H9 (cell line): ENCODE results near the gene PRRX2. TPM values are rescaled to one million over a fixed set of nuclear protein-coding genes. Genes with fewer than 3 reads are reported as not detected.

Experiments used
- DNase-seq: peaks from one replicate; pipeline ENCODE4 v3.0.0-alpha.2; 2017
- H2AFZ ChIP-seq: one replicate; pipeline ENCODE4 v1.6.1; 2013; ENCODE audit warnings: mild to moderate bottlenecking, low read length, control low read depth, moderate library complexity
- H2AK5ac ChIP-seq: 2 replicates; pipeline ENCODE4 v1.6.1; 2013; ENCODE audit warnings: low read length, control low read depth, mixed read lengths; ENCODE audit not compliant: insufficient read length
- H2BK120ac ChIP-seq: one replicate; pipeline ENCODE4 v1.6.1; 2013; ENCODE audit warnings: low read depth, mild to moderate bottlenecking, low read length, control low read depth, inconsistent platforms; ENCODE audit not compliant: poor library complexity, severe bottlenecking
- H2BK12ac ChIP-seq: 2 replicates; pipeline ENCODE4 v1.6.1; 2013; ENCODE audit warnings: low read length, control low read depth, mixed read lengths, low read depth; ENCODE audit not compliant: insufficient read length
- H2BK15ac ChIP-seq: 2 replicates; pipeline ENCODE4 v1.6.1; 2013; ENCODE audit warnings: low read depth, low read length, control low read depth
- H2BK20ac ChIP-seq: one replicate; pipeline ENCODE4 v1.6.1; 2013; ENCODE audit warnings: low read depth, mild to moderate bottlenecking, low read length, control low read depth, inconsistent platforms; ENCODE audit not compliant: poor library complexity, severe bottlenecking
- H2BK5ac ChIP-seq: 2 replicates; pipeline ENCODE4 v1.6.1; 2013; ENCODE audit warnings: low read length, control low read depth, mixed read lengths; ENCODE audit not compliant: insufficient read length
- H3K14ac ChIP-seq: 2 replicates; pipeline ENCODE4 v1.6.1; 2013; ENCODE audit warnings: low read length, control low read depth; ENCODE audit not compliant: insufficient read depth
- H3K18ac ChIP-seq: 2 replicates; pipeline ENCODE4 v1.6.1; 2013; ENCODE audit warnings: low read depth, mild to moderate bottlenecking, mixed read lengths, low read length, control low read depth; ENCODE audit not compliant: insufficient read length
- H3K23ac ChIP-seq: 2 replicates; pipeline ENCODE4 v1.6.1; 2013; ENCODE audit warnings: low read length, control low read depth, mixed read lengths, low read depth; ENCODE audit not compliant: insufficient read length
- H3K23me2 ChIP-seq: 2 replicates; pipeline ENCODE4 v1.6.1; 2013; ENCODE audit warnings: low read depth, mild to moderate bottlenecking, mixed read lengths, low read length, control low read depth; ENCODE audit not compliant: insufficient read length, poor library complexity, severe bottlenecking
- H3K27ac ChIP-seq: 2 replicates; pipeline ENCODE4 v1.5.1; 2013; ENCODE audit warnings: low read length, control low read depth, mixed read lengths, low read depth; ENCODE audit not compliant: insufficient read length
- H3K27me3 ChIP-seq: 2 replicates; pipeline ENCODE4 v1.6.1; 2013; ENCODE audit warnings: low read length, control low read depth, inconsistent platforms; ENCODE audit not compliant: insufficient read depth
- H3K4ac ChIP-seq: 2 replicates; pipeline ENCODE4 v1.6.1; 2013; ENCODE audit warnings: low read depth, mild to moderate bottlenecking, control low read depth, inconsistent platforms, low read length, moderate library complexity
- H3K4me1 ChIP-seq: 2 replicates; pipeline ENCODE4 v1.6.1; 2013; ENCODE audit warnings: low read length, control low read depth, inconsistent platforms; ENCODE audit not compliant: insufficient read depth
- H3K4me2 ChIP-seq: 2 replicates; pipeline ENCODE4 v1.6.1; 2013; ENCODE audit warnings: low read length, control low read depth, mixed read lengths; ENCODE audit not compliant: insufficient read length, insufficient read depth
- H3K56ac ChIP-seq: 2 replicates; pipeline ENCODE4 v1.6.1; 2013; ENCODE audit warnings: low read depth, mild to moderate bottlenecking, mixed read lengths, low read length, control low read depth; ENCODE audit not compliant: insufficient read length
- H3K79me1 ChIP-seq: 2 replicates; pipeline ENCODE4 v1.6.1; 2013; ENCODE audit warnings: low read depth, mild to moderate bottlenecking, moderate library complexity, low read length, control low read depth, inconsistent platforms; ENCODE audit not compliant: insufficient read depth, poor library complexity, severe bottlenecking
- H3K79me2 ChIP-seq: 2 replicates; pipeline ENCODE4 v1.6.1; 2013; ENCODE audit warnings: low read length, control low read depth, inconsistent platforms; ENCODE audit not compliant: insufficient read depth
- H3K9ac ChIP-seq: 2 replicates; pipeline ENCODE4 v1.6.1; 2013; ENCODE audit warnings: low read length, control low read depth, mixed read lengths; ENCODE audit not compliant: insufficient read length; ENCODE audit errors: extremely low read depth
- H3K9me3 ChIP-seq: one replicate; pipeline ENCODE4 v1.6.1; 2013; ENCODE audit warnings: low read depth, low read length, inconsistent platforms; ENCODE audit not compliant: control insufficient read depth
- H3T11ph ChIP-seq: one replicate; pipeline ENCODE4 v1.6.1; 2013; ENCODE audit warnings: mild to moderate bottlenecking, low read length, control low read depth, inconsistent platforms
- H4K20me1 ChIP-seq: one replicate; pipeline ENCODE4 v1.6.1; 2013; ENCODE audit not compliant: control insufficient read depth, insufficient read length, insufficient read depth
- H4K5ac ChIP-seq: 2 replicates; pipeline ENCODE4 v1.6.1; 2013; ENCODE audit warnings: low read depth, mild to moderate bottlenecking, mixed read lengths, low read length, control low read depth; ENCODE audit not compliant: insufficient read length
- H4K8ac ChIP-seq: replicated peaks from 2 replicates; pipeline ENCODE4 v1.6.1; 2013; ENCODE audit warnings: low read length, control low read depth, mixed read lengths, low read depth; ENCODE audit not compliant: insufficient read length
- H4K91ac ChIP-seq: 2 replicates; pipeline ENCODE4 v1.6.1; 2013; ENCODE audit warnings: low read depth, mild to moderate bottlenecking, moderate library complexity, mixed read lengths, low read length, control low read depth; ENCODE audit not compliant: insufficient read length
- H3K27ac Mint-ChIP-seq, 3 experiments: 2 replicates in 2 of 3; 3 replicates in 1 of 3; pipeline ENCODE4 v1.8.0; 2020 to 2021; ENCODE audit warnings: mixed read lengths in 3 of 3, mild to moderate bottlenecking in 1 of 3, moderate library complexity in 1 of 3
- H3K27me3 Mint-ChIP-seq: 2 replicates; pipeline ENCODE4 v1.8.0; 2021; ENCODE audit warnings: low read depth, mild to moderate bottlenecking, moderate library complexity, mixed read lengths
- H3K36me3 Mint-ChIP-seq, 3 experiments: 2 replicates in 2 of 3; 3 replicates in 1 of 3; pipeline ENCODE4 v1.8.0; 2020 to 2021; ENCODE audit warnings: low read depth in 3 of 3, mixed read lengths in 3 of 3; ENCODE audit not compliant: insufficient read depth in 1 of 3
- H3K4me1 Mint-ChIP-seq, 2 experiments: 2 replicates each; pipeline ENCODE4 v1.8.0; 2020; ENCODE audit warnings: mixed read lengths in 2 of 2
- H3K4me3 Mint-ChIP-seq, 2 experiments: 2 replicates in 1 of 2; 3 replicates in 1 of 2; pipeline ENCODE4 v1.8.0; 2020 to 2021; ENCODE audit warnings: mild to moderate bottlenecking in 2 of 2, mixed read lengths in 2 of 2, moderate library complexity in 1 of 2
- H3K9me3 Mint-ChIP-seq, 2 experiments: 2 replicates in 1 of 2; 3 replicates in 1 of 2; pipeline ENCODE4 v1.8.0; 2020; ENCODE audit warnings: mild to moderate bottlenecking in 2 of 2, mixed read lengths in 2 of 2, moderate library complexity in 1 of 2
- WGBS: extraction: QIAGEN DNeasy Blood & Tissue Kit; methylation state at CpG from one replicate; pipeline ENCODE4 v1.1.7; 2013; ENCODE audit warnings: missing lambda C conversion rate, low lambda C conversion rate, mixed read lengths; ENCODE audit not compliant: insufficient read length; ENCODE audit errors: extremely low coverage; 5-methylcytosine and 5-hydroxymethylcytosine counted together
- total RNA-seq: library from RNA; stranded (reverse); gene quantifications from 2 replicates; pipeline ENCODE4 v1.2.1, GENCODE V29; 2021
- TF ChIP-seq, protein P1 (sequence below): fragments of 200-600 bp; sonication (generic); conservative IDR thresholded peaks from 3 replicates; pipeline ENCODE4 v1.8.0; 2021; ENCODE audit warnings: antibody characterized with exemption, mild to moderate bottlenecking

Gene PRRX2
- total RNA-seq, 1 experiment from 2014 or later: 3.9 TPM

GRCh38 chr9:129759319-129759718 is 93.9 kb downstream of the PRRX2 start:
- H3K23ac ChIP-seq: no peak overlapping the region
- H3K4ac ChIP-seq: no peak overlapping the region
- H2BK120ac ChIP-seq: no peak overlapping the region
- no peak overlapping the region for H2BK15ac ChIP-seq
- H3K18ac ChIP-seq: no peak overlapping the region
- H2AK5ac ChIP-seq: no peak overlapping the region
- no peak overlapping the region for H3K9ac ChIP-seq
- no peak for DNase-seq
- H3K36me3 Mint-ChIP-seq: no peaks in the 10 kb centered on the region
- no peaks in the 10 kb centered on the region for H3K9me3 ChIP-seq
- no peak overlapping the region for H4K5ac ChIP-seq
- no peaks in the 10 kb centered on the region for H3K27me3 ChIP-seq
- H3K4me2 ChIP-seq: no peak overlapping the region
- H2AFZ ChIP-seq: no peak overlapping the region
- no peak overlapping the region for H3T11ph ChIP-seq
- H4K8ac ChIP-seq: no peak overlapping the region
- no peak overlapping the region for H2BK5ac ChIP-seq
- no CpG with 5 or more reads among the region's 4 CpGs for WGBS
- H3K27ac Mint-ChIP-seq: no peak overlapping the region
- no peaks in the 10 kb centered on the region for H3K79me2 ChIP-seq
- no peak overlapping the region for H3K14ac ChIP-seq
- no peaks in the 10 kb centered on the region for H4K20me1 ChIP-seq
- H2BK12ac ChIP-seq: no peak overlapping the region
- no peak overlapping the region for H3K56ac ChIP-seq
- H4K91ac ChIP-seq: no peak overlapping the region
- H3K4me3 Mint-ChIP-seq: no peak overlapping the region
- H2BK20ac ChIP-seq: no peak overlapping the region
- no peaks in the 10 kb centered on the region for H3K79me1 ChIP-seq
- H3K23me2 ChIP-seq: no peaks in the 10 kb centered on the region
- no peak overlapping the region for H3K27ac ChIP-seq
- H3K4me1 Mint-ChIP-seq: peaks cover 6 to 10% of the 10 kb centered on the region in 2 experiments; a peak in 3 of 4 replicates
- peaks cover 5% of the 10 kb centered on the region for H3K27me3 Mint-ChIP-seq
- no peaks in the 10 kb centered on the region; the same call in 1 of the 2 replicates for H3K4me1 ChIP-seq
- no peaks in the 10 kb centered on the region for H3K9me3 Mint-ChIP-seq
- TF ChIP-seq, protein P1, sequence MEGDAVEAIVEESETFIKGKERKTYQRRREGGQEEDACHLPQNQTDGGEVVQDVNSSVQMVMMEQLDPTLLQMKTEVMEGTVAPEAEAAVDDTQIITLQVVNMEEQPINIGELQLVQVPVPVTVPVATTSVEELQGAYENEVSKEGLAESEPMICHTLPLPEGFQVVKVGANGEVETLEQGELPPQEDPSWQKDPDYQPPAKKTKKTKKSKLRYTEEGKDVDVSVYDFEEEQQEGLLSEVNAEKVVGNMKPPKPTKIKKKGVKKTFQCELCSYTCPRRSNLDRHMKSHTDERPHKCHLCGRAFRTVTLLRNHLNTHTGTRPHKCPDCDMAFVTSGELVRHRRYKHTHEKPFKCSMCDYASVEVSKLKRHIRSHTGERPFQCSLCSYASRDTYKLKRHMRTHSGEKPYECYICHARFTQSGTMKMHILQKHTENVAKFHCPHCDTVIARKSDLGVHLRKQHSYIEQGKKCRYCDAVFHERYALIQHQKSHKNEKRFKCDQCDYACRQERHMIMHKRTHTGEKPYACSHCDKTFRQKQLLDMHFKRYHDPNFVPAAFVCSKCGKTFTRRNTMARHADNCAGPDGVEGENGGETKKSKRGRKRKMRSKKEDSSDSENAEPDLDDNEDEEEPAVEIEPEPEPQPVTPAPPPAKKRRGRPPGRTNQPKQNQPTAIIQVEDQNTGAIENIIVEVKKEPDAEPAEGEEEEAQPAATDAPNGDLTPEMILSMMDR: no peak
